SK-N-MC (cell line): ENCODE measurements around the gene LAMP5.

Experiments
- EZH2 ChIP-seq: fragments of 200-600 bp; sonication (generic); IDR thresholded peaks from one replicate; pipeline ENCODE4 v1.6.1; 2017; ENCODE audit warnings: antibody characterized with exemption
- FOXP2 ChIP-seq: optimal IDR thresholded peaks from 2 replicates; pipeline ENCODE3; 2011; ENCODE audit warnings: mild to moderate bottlenecking, moderate library complexity; ENCODE audit not compliant: insufficient read depth; ENCODE audit errors: extremely low read length, control extremely low read depth
- POLR2AphosphoS5 ChIP-seq: IDR thresholded peaks from 2 replicates; pipeline ENCODE4 v1.6.1; 2012; ENCODE audit warnings: mild to moderate bottlenecking, low read depth, low read length, borderline replicate concordance

GRCh38 chr20:9510911-9511310, 3.5 kb upstream of the LAMP5 start:
- TF ChIP-seq FOXP2, result no peak
- TF ChIP-seq EZH2, result no peak
- TF ChIP-seq POLR2AphosphoS5, result no peak
